Activated naive CD8-positive, alpha-beta T cell treated with anti-CD3 and anti-CD28 coated beads for 36 hours (primary cell): ENCODE results near the gene TLCD1. TPM values are rescaled to one million over a fixed set of nuclear protein-coding genes. Genes with fewer than 3 reads are reported as not detected.

Experiments used
- DNase-seq: peaks from one replicate; pipeline ENCODE4 v3.0.0; 2021
- H3K27ac Mint-ChIP-seq: one replicate; pipeline ENCODE4 v1.8.0; 2022; ENCODE audit warnings: mild to moderate bottlenecking, moderate library complexity, mixed read lengths
- H3K27me3 Mint-ChIP-seq: one replicate; pipeline ENCODE4 v1.8.0; 2022; ENCODE audit warnings: mild to moderate bottlenecking, mixed read lengths
- H3K36me3 Mint-ChIP-seq: one replicate; pipeline ENCODE4 v1.8.0; 2021; ENCODE audit warnings: mild to moderate bottlenecking, mixed read lengths
- H3K4me1 Mint-ChIP-seq: one replicate; pipeline ENCODE4 v1.8.0; 2021; ENCODE audit warnings: mixed read lengths
- H3K4me3 Mint-ChIP-seq: one replicate; pipeline ENCODE4 v1.8.0; 2022; ENCODE audit warnings: mild to moderate bottlenecking, moderate library complexity, mixed read lengths
- H3K9me3 Mint-ChIP-seq: one replicate; pipeline ENCODE4 v1.8.0; 2022; ENCODE audit warnings: mixed read lengths
- total RNA-seq, 2 experiments: library from RNA; stranded (reverse); gene quantifications; one replicate each; pipeline ENCODE4 v1.2.3, GENCODE V29; 2021

TLCD1 gene
- total RNA-seq, 2 experiments from 2014 or later: 15.5 to 17.8 TPM

DNA sequence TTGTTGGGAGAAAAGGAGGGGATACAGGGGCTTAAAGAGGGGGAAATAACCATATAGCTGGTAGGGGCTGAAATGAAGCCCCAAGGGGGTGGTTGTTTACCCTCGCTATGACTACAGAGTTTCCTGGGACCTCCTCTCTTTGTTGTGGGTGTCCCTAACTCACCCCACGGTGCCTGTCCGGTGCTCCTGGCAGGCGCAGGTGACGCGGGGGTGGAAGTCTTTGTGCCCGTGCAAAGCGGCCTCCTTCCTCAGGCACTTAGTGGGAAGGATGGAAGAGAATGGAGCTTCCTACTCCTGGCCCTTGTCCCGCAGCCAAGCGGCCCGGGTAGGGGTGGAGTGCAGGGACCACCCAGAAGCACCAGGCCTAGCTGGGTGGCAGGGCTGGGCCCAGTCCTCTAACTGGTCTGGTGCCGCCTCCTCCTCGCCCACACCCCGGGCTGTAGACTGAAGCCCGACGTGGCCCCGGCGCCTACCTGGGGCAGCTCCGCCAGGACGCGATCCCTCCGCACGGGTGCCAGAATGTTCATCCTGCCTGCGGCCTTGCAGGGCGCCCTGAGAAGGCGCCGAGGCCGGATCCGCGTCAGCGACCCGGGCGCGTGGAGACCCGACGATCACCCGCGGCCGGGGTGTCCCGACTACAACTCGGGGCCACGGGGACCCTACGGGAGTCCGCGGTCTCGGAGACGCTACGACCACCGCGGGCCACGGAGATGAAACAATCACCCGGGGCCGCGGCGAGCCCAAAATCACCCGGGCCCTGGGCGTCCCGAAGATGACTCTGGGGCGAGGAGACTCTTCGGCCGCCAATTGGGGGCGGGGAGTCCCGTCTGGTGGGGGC lies 9.1 kb downstream of the TLCD1 start:
- no peak for DNase-seq
- Mint-ChIP-seq H3K27ac (no peak overlapping the region), H3K9me3 (no peaks in the 10 kb centered on the region), H3K4me1 (peaks cover 17% of the 10 kb centered on the region), H3K27me3 (peaks cover 45% of the 10 kb centered on the region), H3K36me3 (peaks cover 22% of the 10 kb centered on the region), H3K4me3 (peak overlapping the region; percentile 29)

DNA sequence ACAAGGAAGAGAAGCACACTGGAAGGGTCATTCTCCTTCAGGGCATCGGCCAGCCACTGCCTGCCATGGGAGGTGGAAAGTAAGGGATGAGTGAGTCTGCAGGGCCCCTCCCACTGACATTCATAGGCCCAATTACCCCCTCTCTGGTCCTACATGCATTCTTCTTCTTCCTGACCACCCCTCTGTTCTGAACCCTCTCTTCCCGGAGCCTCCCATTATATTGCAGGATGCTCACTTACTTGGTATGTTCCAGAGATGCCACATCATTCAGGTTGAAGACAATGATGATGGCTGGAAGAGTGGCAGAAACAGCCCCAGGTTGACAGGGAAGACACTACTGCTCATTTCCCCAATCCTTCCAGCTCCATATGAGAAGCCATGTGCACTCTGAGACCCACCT lies 10.8 kb downstream of the TLCD1 start:
- Mint-ChIP-seq H3K4me3 (no peak overlapping the region), H3K27me3 (peaks cover 39% of the 10 kb centered on the region), H3K36me3 (peaks cover 5% of the 10 kb centered on the region), H3K27ac (no peak overlapping the region), H3K4me1 (peaks cover 28% of the 10 kb centered on the region), H3K9me3 (no peaks in the 10 kb centered on the region)
- DNase-seq: no peak

DNA sequence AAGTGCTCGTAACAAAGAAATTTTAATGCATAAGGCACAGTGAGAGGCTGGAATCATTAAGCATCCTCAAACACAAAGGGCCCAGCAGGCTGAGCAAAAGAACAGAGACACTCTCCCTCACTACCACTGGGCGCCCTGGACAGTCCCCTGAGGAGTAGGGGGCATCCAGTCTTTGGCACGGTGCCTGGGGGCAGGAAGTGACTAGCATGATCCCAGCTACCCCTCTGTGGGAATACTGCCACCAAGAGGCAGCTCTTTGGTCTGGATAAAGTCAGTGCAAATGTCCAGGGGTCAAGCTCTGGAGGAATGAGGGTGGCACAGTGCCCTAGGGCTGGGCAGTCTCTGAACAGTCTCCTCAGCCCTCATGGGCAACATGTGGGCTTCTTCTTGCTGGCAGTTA lies 11.8 kb downstream of the TLCD1 start:
- peaks cover 36% of the 10 kb centered on the region for H3K27me3 Mint-ChIP-seq
- no peak overlapping the region for H3K4me3 Mint-ChIP-seq
- no peaks in the 10 kb centered on the region for H3K9me3 Mint-ChIP-seq
- H3K27ac Mint-ChIP-seq: no peak overlapping the region
- peaks cover 28% of the 10 kb centered on the region for H3K4me1 Mint-ChIP-seq
- no peak for DNase-seq
- H3K36me3 Mint-ChIP-seq: no peaks in the 10 kb centered on the region

DNA sequence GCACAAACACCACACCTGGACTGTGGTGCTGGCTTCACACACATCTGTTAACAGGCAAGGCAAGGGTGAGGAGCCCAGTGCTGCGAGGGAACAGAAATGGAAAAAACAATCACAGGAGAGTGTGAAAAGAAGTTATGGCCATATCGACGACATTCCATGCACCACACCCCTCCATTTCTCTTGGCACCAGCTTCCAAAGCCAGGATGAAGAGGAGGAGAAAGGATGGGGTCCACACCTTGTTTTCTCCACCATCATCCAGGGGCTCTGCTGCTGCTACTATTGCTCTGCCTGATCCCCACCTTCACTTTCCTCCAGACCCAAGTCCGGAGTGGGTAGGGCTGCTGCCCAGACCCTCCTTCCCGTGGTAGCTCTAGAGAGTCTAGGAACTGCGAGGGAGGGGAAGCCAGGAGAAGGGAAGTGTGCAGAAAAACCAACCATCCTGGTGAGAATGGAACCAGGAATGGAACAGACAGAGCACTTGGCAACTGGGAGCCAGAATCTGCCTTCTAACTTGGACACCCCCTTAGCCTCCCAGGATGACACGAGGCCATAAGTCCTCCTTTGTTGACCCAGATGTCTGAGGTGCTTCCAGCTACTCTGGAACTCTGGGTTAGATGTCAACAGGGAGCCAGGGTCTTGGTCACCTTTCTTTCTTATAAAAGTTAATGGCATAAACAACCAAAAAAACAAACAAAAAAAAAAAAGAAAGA lies 13.2 kb downstream of the TLCD1 start:
- no peak for DNase-seq
- Mint-ChIP-seq H3K27ac (peak overlapping the region; percentile 94), H3K27me3 (peaks cover 29% of the 10 kb centered on the region), H3K4me1 (peaks cover 17% of the 10 kb centered on the region), H3K9me3 (no peaks in the 10 kb centered on the region), H3K4me3 (peak overlapping the region; percentile 88), H3K36me3 (no peaks in the 10 kb centered on the region)

DNA sequence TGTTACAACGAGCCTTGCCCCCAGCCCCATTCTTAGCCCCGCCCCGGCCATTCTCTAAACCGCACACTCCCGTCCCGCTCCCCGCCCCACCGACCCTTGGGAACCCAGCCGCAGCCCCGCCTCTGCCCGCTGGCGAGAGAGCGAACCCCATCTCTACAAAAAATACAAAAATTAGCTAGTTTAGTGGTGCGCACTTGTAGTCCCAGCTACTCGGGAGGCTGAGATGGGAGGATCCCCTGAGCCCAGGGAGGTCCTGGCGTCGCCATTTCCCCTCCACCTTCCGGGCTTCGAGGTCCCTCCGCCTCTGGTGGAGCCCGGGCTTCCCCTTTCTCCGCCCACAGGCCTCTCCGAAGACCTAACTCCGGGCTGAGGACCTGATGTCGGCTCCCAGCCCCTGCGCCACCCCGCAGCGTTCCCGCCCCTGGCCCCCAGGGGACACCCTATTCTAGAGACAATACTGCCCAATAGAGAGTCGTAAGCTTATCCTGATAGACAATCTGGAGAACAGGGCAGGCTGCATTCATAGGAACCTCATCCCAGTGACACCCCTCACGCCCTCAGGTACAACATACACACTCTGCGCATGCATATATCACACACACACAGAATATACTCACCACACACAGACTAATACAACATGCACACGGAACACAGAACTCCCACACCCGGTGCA lies 13.9 kb downstream of the TLCD1 start:
- peak overlapping the region; percentile 94 for H3K27ac Mint-ChIP-seq
- H3K4me3 Mint-ChIP-seq: peak overlapping the region; percentile 88
- H3K4me1 Mint-ChIP-seq: peaks cover 16% of the 10 kb centered on the region
- no peaks in the 10 kb centered on the region for H3K9me3 Mint-ChIP-seq
- peak; percentile 80 for DNase-seq
- H3K27me3 Mint-ChIP-seq: peaks cover 28% of the 10 kb centered on the region
- no peaks in the 10 kb centered on the region for H3K36me3 Mint-ChIP-seq

DNA sequence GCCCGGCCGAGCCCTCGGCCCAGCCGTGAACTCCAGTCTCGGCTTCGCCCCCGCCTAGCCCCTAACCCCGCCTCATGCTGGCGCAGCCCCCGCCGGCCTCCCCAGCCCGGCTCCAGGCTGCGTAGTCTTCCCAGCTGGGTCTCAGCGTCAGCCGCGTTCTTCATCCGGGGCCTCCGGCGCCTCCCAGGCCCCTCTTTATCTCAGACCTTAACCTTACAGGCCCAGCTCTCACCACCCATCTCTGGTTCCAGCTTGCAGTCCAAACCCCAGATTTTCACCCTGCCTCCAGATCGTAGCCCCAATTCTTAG lies 14.4 kb downstream of the TLCD1 start, which contains the start of gene PROCA1:
Gene PROCA1, minus strand, starts transcription at position 166 of the 309 bp plus-strand sequence. CDS start 228 bp downstream, outside the sequence.
- Mint-ChIP-seq H3K4me1 (peaks cover 16% of the 10 kb centered on the region), H3K27me3 (peaks cover 27% of the 10 kb centered on the region), H3K4me3 (peak within 1 kb of the TSS; percentile 88), H3K36me3 (no peaks in the 10 kb centered on the region), H3K9me3 (no peaks in the 10 kb centered on the region), H3K27ac (peak within 1 kb of the TSS; percentile 94)
- DNase-seq: no peak

DNA sequence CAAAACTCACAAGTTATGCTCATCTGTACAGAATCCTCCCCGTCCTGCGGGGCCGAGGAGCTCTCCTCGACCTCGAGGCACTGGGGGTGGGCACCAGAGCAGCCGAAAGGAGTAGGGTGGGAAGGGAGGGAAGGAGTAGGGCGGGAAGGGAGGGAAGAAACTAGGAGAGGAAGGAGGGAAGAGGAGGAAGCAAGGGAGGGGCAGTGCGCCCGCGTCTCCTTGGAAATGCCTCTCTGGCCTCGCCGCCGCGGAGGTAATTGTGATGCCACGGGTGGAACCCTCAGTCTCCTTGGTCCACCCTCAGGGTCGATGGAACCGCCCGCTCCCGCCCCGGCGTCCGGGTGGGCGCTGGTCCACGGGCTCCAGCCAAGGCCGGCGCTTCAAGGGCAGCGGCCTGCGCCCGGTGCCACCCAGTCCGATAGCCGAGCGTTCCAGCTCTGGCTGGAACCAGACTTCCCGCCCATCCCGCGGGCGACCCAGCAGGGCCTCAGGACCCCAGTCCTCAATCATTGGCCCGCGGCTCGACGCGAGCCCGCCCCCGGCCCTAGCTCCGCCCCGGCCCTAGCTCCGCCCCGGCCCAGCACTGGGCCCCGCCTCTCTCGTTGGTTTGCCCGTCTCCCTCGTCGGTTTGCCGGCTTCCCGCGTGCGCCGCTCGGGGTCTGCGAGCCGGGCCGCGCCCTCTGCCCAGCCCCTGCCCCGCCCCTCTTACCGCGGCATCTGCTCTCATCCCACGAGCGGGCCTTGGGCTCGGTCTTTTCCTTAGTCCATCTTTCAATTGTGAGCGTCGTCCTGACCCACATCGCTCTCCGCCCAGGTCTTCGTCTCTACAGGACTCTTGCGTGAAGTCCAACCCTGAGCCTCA lies 14.9 kb downstream of the TLCD1 start:
- H3K4me1 Mint-ChIP-seq: peaks cover 16% of the 10 kb centered on the region
- no peaks in the 10 kb centered on the region for H3K9me3 Mint-ChIP-seq
- DNase-seq: peak; percentile 95
- peaks cover 21% of the 10 kb centered on the region for H3K27me3 Mint-ChIP-seq
- peak overlapping the region; percentile 88 for H3K4me3 Mint-ChIP-seq
- H3K27ac Mint-ChIP-seq: peak overlapping the region; percentile 94
- H3K36me3 Mint-ChIP-seq: no peaks in the 10 kb centered on the region

DNA sequence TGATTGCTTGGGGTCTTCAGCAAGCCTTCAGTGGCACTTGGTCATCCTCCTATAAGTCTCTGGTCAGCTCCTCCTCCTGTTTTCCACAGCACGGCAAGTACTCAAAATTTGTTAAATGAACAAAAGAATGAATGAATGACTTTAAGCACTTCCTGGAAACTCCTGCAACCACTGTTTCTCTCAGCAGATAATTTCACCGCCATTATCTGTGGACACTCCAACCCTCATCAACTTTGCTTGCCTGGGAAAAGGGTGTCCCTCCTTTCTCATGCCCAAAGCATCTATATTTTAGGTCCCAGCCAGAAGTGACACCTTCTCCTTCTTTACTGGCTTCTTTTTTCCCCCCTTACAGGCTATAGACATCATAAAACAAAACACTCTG lies 18.7 kb downstream of the TLCD1 start:
- Mint-ChIP-seq H3K27me3 (no peaks in the 10 kb centered on the region), H3K36me3 (peaks cover 7% of the 10 kb centered on the region)

DNA sequence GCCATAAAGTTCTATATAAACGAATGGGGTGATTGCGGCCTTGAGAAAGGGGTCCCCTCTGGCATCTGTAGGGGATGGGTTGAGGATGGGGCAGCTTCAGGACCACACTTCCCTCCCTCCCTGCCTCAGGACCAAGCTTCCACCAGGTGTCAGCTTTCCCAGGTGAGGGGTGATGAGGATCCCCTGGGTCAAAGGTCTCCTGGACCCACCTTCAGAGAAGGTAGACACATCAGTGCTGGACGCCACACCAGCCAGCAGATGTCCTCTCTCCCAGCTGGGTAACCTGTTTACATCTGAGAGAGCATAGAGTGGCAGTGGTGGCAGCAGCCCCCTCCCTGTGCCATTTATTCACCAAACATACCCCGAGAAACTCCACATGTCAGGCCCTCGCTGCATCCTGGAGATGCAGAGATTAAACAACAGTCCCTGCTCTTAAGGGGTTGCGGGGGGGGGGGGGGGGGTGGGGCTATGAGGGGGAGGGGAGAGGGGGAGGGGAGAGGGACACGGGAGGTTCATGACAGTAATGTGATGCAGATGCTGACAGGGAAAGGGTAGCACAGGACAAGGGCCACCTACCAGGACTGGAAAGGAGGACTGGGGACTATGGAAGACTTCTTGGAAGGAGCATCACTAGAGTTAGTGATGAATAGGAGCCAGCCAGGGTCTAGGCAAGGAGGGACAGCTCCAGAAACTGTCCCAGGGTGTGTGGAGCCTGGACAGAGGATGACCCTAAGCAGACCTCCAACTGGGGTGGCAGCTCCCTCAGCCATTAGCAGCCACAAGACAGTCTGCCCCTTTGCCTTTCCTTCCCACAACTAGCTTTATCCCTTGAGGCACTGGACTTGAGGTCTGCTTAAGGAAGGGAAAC lies 19.3 kb downstream of the TLCD1 start:
- Mint-ChIP-seq H3K27me3 (no peaks in the 10 kb centered on the region), H3K36me3 (peaks cover 10% of the 10 kb centered on the region), H3K9me3 (no peaks in the 10 kb centered on the region), H3K4me3 (no peak overlapping the region), H3K4me1 (peaks cover 11% of the 10 kb centered on the region), H3K27ac (peak overlapping the region; percentile 39)
- no peak for DNase-seq

More for the DNA sequence above, 18.7 kb downstream of the TLCD1 start:
- Mint-ChIP-seq H3K27ac (peak overlapping the region; percentile 39), H3K4me1 (peaks cover 13% of the 10 kb centered on the region), H3K9me3 (no peaks in the 10 kb centered on the region), H3K4me3 (no peak overlapping the region)
- DNase-seq: no peak

DNA sequence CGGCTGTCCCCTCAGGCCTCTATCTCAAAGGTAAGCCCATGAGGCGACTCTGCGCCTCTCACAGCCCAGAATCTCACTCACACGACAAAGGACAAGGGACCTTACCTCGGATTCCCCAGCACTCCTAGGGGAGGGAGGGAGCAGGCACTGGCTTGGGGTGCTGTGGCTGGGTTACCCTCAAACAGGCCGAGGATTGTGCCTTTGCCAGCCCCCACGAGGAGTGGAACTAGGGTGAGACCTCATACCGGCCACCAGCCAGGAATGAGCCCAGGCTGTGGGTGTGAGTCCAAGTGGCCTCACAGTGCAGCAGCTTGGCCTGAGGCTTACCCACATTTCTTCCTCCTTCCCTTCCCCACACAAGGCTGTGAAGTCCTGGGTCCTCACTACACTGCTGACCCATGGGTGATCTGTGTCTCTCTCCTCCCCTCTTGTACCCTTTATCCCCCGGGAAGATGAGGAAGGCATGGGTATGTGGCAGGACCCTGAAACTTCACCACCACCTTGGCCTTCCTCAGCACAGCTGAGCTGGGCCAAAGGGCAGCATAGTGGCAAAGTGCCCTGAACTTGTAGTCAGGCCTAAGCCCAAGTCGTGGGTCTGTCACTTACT lies 20.2 kb downstream of the TLCD1 start:
- Mint-ChIP-seq H3K27me3 (no peaks in the 10 kb centered on the region), H3K9me3 (no peaks in the 10 kb centered on the region), H3K27ac (no peak overlapping the region), H3K4me3 (no peak overlapping the region), H3K4me1 (peaks cover 6% of the 10 kb centered on the region), H3K36me3 (peaks cover 16% of the 10 kb centered on the region)
- DNase-seq: no peak

DNA sequence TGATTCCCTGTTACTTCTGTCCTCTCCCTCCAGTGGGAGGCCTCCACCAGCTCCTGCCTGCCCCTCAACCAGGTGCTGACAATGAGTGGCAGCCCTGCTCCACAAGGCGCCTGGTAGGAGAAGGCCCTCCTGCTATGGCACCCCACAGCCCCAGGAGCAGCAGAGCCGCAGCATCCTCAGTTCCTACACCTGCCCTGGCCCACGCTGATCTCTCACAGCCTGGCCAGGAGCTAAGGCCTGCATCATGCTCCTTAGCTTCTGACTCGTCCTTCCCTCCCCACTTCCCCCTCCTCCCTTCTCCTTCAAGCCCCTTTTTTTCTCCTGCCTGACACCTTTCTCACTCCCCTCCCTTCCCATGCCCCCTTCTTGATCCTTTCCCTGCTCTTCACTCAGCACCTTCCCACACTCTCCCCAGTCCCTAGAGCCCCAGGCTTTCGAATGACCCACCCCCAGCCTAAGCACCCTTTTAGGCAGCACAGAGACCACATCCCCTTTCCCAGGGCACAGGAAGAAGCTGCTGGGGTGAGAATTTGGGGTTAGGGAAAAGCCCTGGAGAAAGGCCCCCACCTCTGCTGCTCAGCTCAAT lies 20.9 kb downstream of the TLCD1 start:
- H3K4me3 Mint-ChIP-seq: no peak overlapping the region
- no peak for DNase-seq
- peaks cover 17% of the 10 kb centered on the region for H3K36me3 Mint-ChIP-seq
- no peak overlapping the region for H3K27ac Mint-ChIP-seq
- H3K4me1 Mint-ChIP-seq: peaks cover 2% of the 10 kb centered on the region
- no peaks in the 10 kb centered on the region for H3K9me3 Mint-ChIP-seq
- H3K27me3 Mint-ChIP-seq: no peaks in the 10 kb centered on the region

DNA sequence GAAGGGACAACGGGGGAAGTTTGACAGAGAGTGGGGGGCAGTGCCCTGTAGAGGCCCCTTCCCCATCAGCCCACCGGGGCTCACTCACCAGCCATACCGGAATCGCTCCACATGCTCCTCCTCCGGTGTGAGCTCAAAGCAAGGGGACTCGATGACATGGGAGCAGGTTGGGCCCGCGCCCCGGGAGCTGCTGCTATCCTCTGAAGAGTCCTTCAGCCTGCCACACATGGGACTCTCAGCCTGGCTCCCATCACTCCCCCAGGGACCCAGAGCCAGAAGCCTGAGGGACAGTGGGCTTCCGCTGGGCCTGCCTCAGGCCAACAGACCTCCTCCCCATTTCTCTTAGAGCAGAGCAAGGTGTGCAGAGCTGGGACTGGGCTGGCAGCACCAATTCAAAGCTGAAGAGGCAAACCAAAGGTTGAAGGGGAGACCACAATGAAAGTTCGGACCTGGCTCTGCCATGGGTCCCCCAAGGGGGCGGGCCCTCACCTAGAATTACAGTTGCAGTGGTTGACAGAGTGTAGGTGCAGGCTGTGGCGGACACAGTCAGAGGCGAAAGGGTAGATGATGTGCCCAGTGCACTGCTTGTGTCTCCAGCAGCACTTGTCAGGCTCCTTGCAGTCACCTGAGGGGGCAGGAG lies 21.7 kb downstream of the TLCD1 start:
- Mint-ChIP-seq H3K27me3 (no peaks in the 10 kb centered on the region), H3K9me3 (no peaks in the 10 kb centered on the region), H3K4me1 (no peaks in the 10 kb centered on the region), H3K27ac (no peak overlapping the region), H3K36me3 (peaks cover 22% of the 10 kb centered on the region), H3K4me3 (no peak overlapping the region)
- DNase-seq: no peak
